DND-41 (cell line): ENCODE data around the gene FHOD3.

ENCODE experiments used
- CTCF ChIP-seq: IDR thresholded peaks from 2 replicates; pipeline ENCODE4 v1.5.1; 2012; ENCODE audit warnings: borderline replicate concordance, low read length, moderate library complexity, mild to moderate bottlenecking; ENCODE audit not compliant: poor library complexity, severe bottlenecking; ENCODE audit errors: extremely low read depth
- EZH2 ChIP-seq: IDR thresholded peaks from 3 replicates; pipeline ENCODE4 v1.6.1; 2012; ENCODE audit warnings: borderline replicate concordance, low read depth, mild to moderate bottlenecking, moderate library complexity, low read length, inconsistent platforms; ENCODE audit not compliant: severe bottlenecking

- no peak for TF ChIP-seq CTCF
- no peak for TF ChIP-seq EZH2
These were observed 310.6 kb downstream of the FHOD3 start for GRCh38 chr18:36608107-36608506.
